ENCODE results near the gene RTL5.

The RTL5 gene

GRCh38 chrX:72102760-72103159 lies 29.0 kb downstream of the RTL5 start:
- Histone ChIP-seq H3K4me3 (ENCODE audit: control insufficient read depth in 1 of 7, extremely low read depth in 1 of 7, insufficient read depth in 4 of 7, low read depth in 2 of 7, low read length in 6 of 7) (peak overlapping the region in 1 of 7 experiments; percentile 11), H3K36me3 (ENCODE audit: control insufficient read depth in 4 of 4, insufficient read depth in 4 of 4, low read length in 3 of 4) (no peaks in the 10 kb centered on the region), H3K4me1 (ENCODE audit: control extremely low read depth in 1 of 4, control insufficient read depth in 4 of 4, insufficient read depth in 4 of 4, low read length in 3 of 4) (peaks cover 11 to 72% (median 47%) of the 10 kb centered on the region in 4 experiments), H3K27me3 (replicated peaks in 2 of 5; ENCODE audit: control insufficient read depth in 4 of 5, insufficient read depth in 5 of 5, low read length in 4 of 5) (peaks cover 0 to 25% (median 0%) of the 10 kb centered on the region in 5 experiments), H3K27ac (ENCODE audit: insufficient read depth in 1 of 2, low read depth in 1 of 2, low read length in 2 of 2, poor library complexity in 1 of 2, severe bottlenecking in 2 of 2) (no peak overlapping the region), H3K9me3 (ENCODE audit: control extremely low read depth in 1 of 5, control insufficient read depth in 4 of 5, insufficient read depth in 2 of 5, low read depth in 1 of 5, low read length in 4 of 5) (no peaks in the 10 kb centered on the region)
- CTCF ChIA-PET, result interaction anchor here (0.9 to 1.3 kb wide), 2 partner anchors 22 to 82 kb away, joined by 3 to 4 read pairs; no protein-coding TSS in a partner anchor
- POLR2A ChIA-PET, result no interaction called here
- no peak for DNase-seq
- WGBS (ENCODE audit: insufficient coverage), result 75% methylated on average over 4 of the region's 4 CpGs

GRCh38 chrX:72102126-72102525 lies 29.6 kb downstream of the RTL5 start:
- Histone ChIP-seq H3K36me3 (ENCODE audit: control insufficient read depth in 4 of 4, insufficient read depth in 4 of 4, low read length in 3 of 4) (no peaks in the 10 kb centered on the region), H3K27me3 (replicated peaks in 2 of 5; ENCODE audit: control insufficient read depth in 4 of 5, insufficient read depth in 5 of 5, low read length in 4 of 5) (peaks cover 0 to 22% (median 0%) of the 10 kb centered on the region in 5 experiments), H3K4me1 (ENCODE audit: control extremely low read depth in 1 of 4, control insufficient read depth in 4 of 4, insufficient read depth in 4 of 4, low read length in 3 of 4) (peaks cover 16 to 75% (median 50%) of the 10 kb centered on the region in 4 experiments), H3K4me3 (ENCODE audit: control insufficient read depth in 1 of 7, extremely low read depth in 1 of 7, insufficient read depth in 4 of 7, low read depth in 2 of 7, low read length in 6 of 7) (peak overlapping the region in 5 of 7 experiments; percentile 17 to 71 (median 59)), H3K27ac (ENCODE audit: insufficient read depth in 1 of 2, low read depth in 1 of 2, low read length in 2 of 2, poor library complexity in 1 of 2, severe bottlenecking in 2 of 2) (no peak overlapping the region), H3K9me3 (ENCODE audit: control extremely low read depth in 1 of 5, control insufficient read depth in 4 of 5, insufficient read depth in 2 of 5, low read depth in 1 of 5, low read length in 4 of 5) (no peaks in the 10 kb centered on the region)
- POLR2A ChIA-PET, result no interaction called here
- CTCF ChIA-PET, result interaction anchor here (0.8 to 2.7 kb wide), 5 partner anchors 9 to 84 kb away, joined by 3 to 9 read pairs (median 3); no protein-coding TSS in a partner anchor
- no CpG with 5 or more reads among the region's 2 CpGs for WGBS (ENCODE audit: insufficient coverage)
- no peak for DNase-seq

GRCh38 chrX:72101597-72102037 lies 30.1 kb downstream of the RTL5 start:
- ChIA-PET POLR2A (no interaction called here), CTCF (interaction anchor here (0.8 to 2.7 kb wide), 7 partner anchors 10 to 83 kb away, joined by 3 to 9 read pairs (median 3); no protein-coding TSS in a partner anchor)
- peak overlapping the region in 1 of 2 experiments; percentile 43 for H3K27ac ChIP-seq (ENCODE audit: insufficient read depth in 1 of 2, low read depth in 1 of 2, low read length in 2 of 2, poor library complexity in 1 of 2, severe bottlenecking in 2 of 2)
- peaks cover 0 to 22% (median 0%) of the 10 kb centered on the region in 5 experiments for H3K27me3 ChIP-seq (replicated peaks in 2 of 5; ENCODE audit: control insufficient read depth in 4 of 5, insufficient read depth in 5 of 5, low read length in 4 of 5)
- H3K4me3 ChIP-seq (ENCODE audit: control insufficient read depth in 1 of 7, extremely low read depth in 1 of 7, insufficient read depth in 4 of 7, low read depth in 2 of 7, low read length in 6 of 7), result peak overlapping the region in 6 of 7 experiments; percentile 17 to 71 (median 52)
- H3K36me3 ChIP-seq (ENCODE audit: control insufficient read depth in 4 of 4, insufficient read depth in 4 of 4, low read length in 3 of 4), result no peaks in the 10 kb centered on the region
- peaks cover 16 to 79% (median 53%) of the 10 kb centered on the region in 4 experiments for H3K4me1 ChIP-seq (ENCODE audit: control extremely low read depth in 1 of 4, control insufficient read depth in 4 of 4, insufficient read depth in 4 of 4, low read length in 3 of 4)
- 18% methylated on average over 3 of the region's 4 CpGs for WGBS (ENCODE audit: insufficient coverage)
- H3K9me3 ChIP-seq (ENCODE audit: control extremely low read depth in 1 of 5, control insufficient read depth in 4 of 5, insufficient read depth in 2 of 5, low read depth in 1 of 5, low read length in 4 of 5), result no peaks in the 10 kb centered on the region
- DNase-seq, result peak in 2 of 3 donors; percentile 57 to 60

GRCh38 chrX:72100824-72101351 lies 30.8 kb downstream of the RTL5 start:
- ChIA-PET CTCF (interaction anchor here (0.8 to 2.7 kb wide), 6 partner anchors 11 to 83 kb away, joined by 3 to 9 read pairs (median 4); no protein-coding TSS in a partner anchor), POLR2A (no interaction called here)
- DNase-seq, result peak; percentile 90 to 98 (median 98)
- H3K27ac ChIP-seq (ENCODE audit: insufficient read depth in 1 of 2, low read depth in 1 of 2, low read length in 2 of 2, poor library complexity in 1 of 2, severe bottlenecking in 2 of 2), result peak overlapping the region in 1 of 2 experiments; percentile 43
- 23% methylated on average over 7 of the region's 9 CpGs for WGBS (ENCODE audit: insufficient coverage)
- H3K4me1 ChIP-seq (ENCODE audit: control extremely low read depth in 1 of 4, control insufficient read depth in 4 of 4, insufficient read depth in 4 of 4, low read length in 3 of 4), result peaks cover 16 to 82% (median 58%) of the 10 kb centered on the region in 4 experiments
- peak overlapping the region in 5 of 7 experiments; percentile 37 to 71 (median 59) for H3K4me3 ChIP-seq (ENCODE audit: control insufficient read depth in 1 of 7, extremely low read depth in 1 of 7, insufficient read depth in 4 of 7, low read depth in 2 of 7, low read length in 6 of 7)
- no peaks in the 10 kb centered on the region for H3K36me3 ChIP-seq (ENCODE audit: control insufficient read depth in 4 of 4, insufficient read depth in 4 of 4, low read length in 3 of 4)
- H3K9me3 ChIP-seq (ENCODE audit: control extremely low read depth in 1 of 5, control insufficient read depth in 4 of 5, insufficient read depth in 2 of 5, low read depth in 1 of 5, low read length in 4 of 5), result no peaks in the 10 kb centered on the region
- peaks cover 0 to 22% (median 0%) of the 10 kb centered on the region in 5 experiments for H3K27me3 ChIP-seq (replicated peaks in 2 of 5; ENCODE audit: control insufficient read depth in 4 of 5, insufficient read depth in 5 of 5, low read length in 4 of 5)

- H3K36me3 ChIP-seq (ENCODE audit: control insufficient read depth in 4 of 4, insufficient read depth in 4 of 4, low read length in 3 of 4), result no peaks in the 10 kb centered on the region
- H3K4me3 ChIP-seq (ENCODE audit: control insufficient read depth in 1 of 7, extremely low read depth in 1 of 7, insufficient read depth in 4 of 7, low read depth in 2 of 7, low read length in 6 of 7), result no peak overlapping the region
- H3K27ac ChIP-seq (ENCODE audit: insufficient read depth in 1 of 2, low read depth in 1 of 2, low read length in 2 of 2, poor library complexity in 1 of 2, severe bottlenecking in 2 of 2), result no peak overlapping the region
- ChIA-PET POLR2A (no interaction called here), CTCF (interaction anchor here (1.5 to 2.7 kb wide), 3 partner anchors 11 to 82 kb away, joined by 3 to 9 read pairs (median 4); no protein-coding TSS in a partner anchor)
- 74% methylated on average over 11 of the region's 13 CpGs for WGBS (ENCODE audit: insufficient coverage)
- DNase-seq, result no peak
- H3K4me1 ChIP-seq (ENCODE audit: control extremely low read depth in 1 of 4, control insufficient read depth in 4 of 4, insufficient read depth in 4 of 4, low read length in 3 of 4), result peaks cover 16 to 83% (median 61%) of the 10 kb centered on the region in 4 experiments
- H3K27me3 ChIP-seq (replicated peaks in 2 of 5; ENCODE audit: control insufficient read depth in 4 of 5, insufficient read depth in 5 of 5, low read length in 4 of 5), result peaks cover 0 to 24% (median 0%) of the 10 kb centered on the region in 5 experiments
- H3K9me3 ChIP-seq (ENCODE audit: control extremely low read depth in 1 of 5, control insufficient read depth in 4 of 5, insufficient read depth in 2 of 5, low read depth in 1 of 5, low read length in 4 of 5), result no peaks in the 10 kb centered on the region
Measured at GRCh38 chrX:72100051-72100755, 31.5 kb downstream of the RTL5 start.

GRCh38 chrX:72097098-72097497 lies 34.6 kb downstream of the RTL5 start:
- peak overlapping the region in 2 of 7 experiments; percentile 28 to 33 for H3K4me3 ChIP-seq (ENCODE audit: control insufficient read depth in 1 of 7, extremely low read depth in 1 of 7, insufficient read depth in 4 of 7, low read depth in 2 of 7, low read length in 6 of 7)
- H3K27ac ChIP-seq (ENCODE audit: insufficient read depth in 1 of 2, low read depth in 1 of 2, low read length in 2 of 2, poor library complexity in 1 of 2, severe bottlenecking in 2 of 2), result peak overlapping the region in 1 of 2 experiments; percentile 8
- H3K36me3 ChIP-seq (ENCODE audit: control insufficient read depth in 4 of 4, insufficient read depth in 4 of 4, low read length in 3 of 4), result no peaks in the 10 kb centered on the region
- peak in 2 of 3 donors; percentile 72 to 77 for DNase-seq
- ChIA-PET CTCF (interaction anchor here (1.0 to 1.7 kb wide), 4 partner anchors 16 to 39 kb away, joined by 3 to 5 read pairs (median 3); no protein-coding TSS in a partner anchor), POLR2A (no interaction called here)
- no peaks in the 10 kb centered on the region for H3K9me3 ChIP-seq (ENCODE audit: control extremely low read depth in 1 of 5, control insufficient read depth in 4 of 5, insufficient read depth in 2 of 5, low read depth in 1 of 5, low read length in 4 of 5)
- H3K27me3 ChIP-seq (replicated peaks in 2 of 5; ENCODE audit: control insufficient read depth in 4 of 5, insufficient read depth in 5 of 5, low read length in 4 of 5), result peaks cover 0 to 10% (median 0%) of the 10 kb centered on the region in 5 experiments
- peaks cover 13 to 62% (median 47%) of the 10 kb centered on the region in 4 experiments for H3K4me1 ChIP-seq (ENCODE audit: control extremely low read depth in 1 of 4, control insufficient read depth in 4 of 4, insufficient read depth in 4 of 4, low read length in 3 of 4)
- WGBS (ENCODE audit: insufficient coverage), result 14% methylated on average over 2 of the region's 3 CpGs

All from common myeloid progenitor, CD34-positive (primary cell).